ENCODE data around the gene NOTCH2. TPM values are rescaled to one million over a fixed set of nuclear protein-coding genes. Genes with fewer than 3 reads are reported as not detected.
"Not testable (repeated sequence)": the region's sequence is repeated elsewhere in the genome, so short reads cannot be mapped to it uniquely, and the experiment has no call there.

The NOTCH2 gene
- total RNA-seq, 1 donor: 330 TPM

- H3K27me3 ChIP-seq (ENCODE audit: insufficient read depth, low read length); H3K27ac ChIP-seq (ENCODE audit: low read depth, low read length); H3K4me2 ChIP-seq (ENCODE audit: insufficient read depth, low read length); H2AFZ ChIP-seq (ENCODE audit: low read length); H3K4me3 ChIP-seq (ENCODE audit: insufficient read depth, low read length); H4K20me1 ChIP-seq (ENCODE audit: insufficient read depth, low read length); DNase-seq (ENCODE audit: insufficient read length, low spot score, missing footprints); H3K36me3 ChIP-seq (ENCODE audit: insufficient read depth, low read length); H3K9me3 ChIP-seq (ENCODE audit: low read depth, low read length); H3K4me1 ChIP-seq (ENCODE audit: insufficient read depth, low read length): not testable (repeated sequence)
- H3K79me2 ChIP-seq (ENCODE audit: insufficient read depth, low read length): peaks cover 12% of the 10 kb centered on the region
Observed at GRCh38 chr1:120014978-120015377, 54.5 kb downstream of the NOTCH2 start.

- not testable (repeated sequence) for H2AFZ ChIP-seq (ENCODE audit: low read length); H4K20me1 ChIP-seq (ENCODE audit: insufficient read depth, low read length); H3K4me3 ChIP-seq (ENCODE audit: insufficient read depth, low read length); H3K27ac ChIP-seq (ENCODE audit: low read depth, low read length); H3K4me1 ChIP-seq (ENCODE audit: insufficient read depth, low read length); H3K27me3 ChIP-seq (ENCODE audit: insufficient read depth, low read length); H3K36me3 ChIP-seq (ENCODE audit: insufficient read depth, low read length); DNase-seq (ENCODE audit: insufficient read length, low spot score, missing footprints); H3K9me3 ChIP-seq (ENCODE audit: low read depth, low read length); H3K4me2 ChIP-seq (ENCODE audit: insufficient read depth, low read length)
- H3K79me2 ChIP-seq (ENCODE audit: insufficient read depth, low read length): peaks cover 17% of the 10 kb centered on the region
Observed at GRCh38 chr1:120008320-120008719, 61.1 kb downstream of the NOTCH2 start.

DNA sequence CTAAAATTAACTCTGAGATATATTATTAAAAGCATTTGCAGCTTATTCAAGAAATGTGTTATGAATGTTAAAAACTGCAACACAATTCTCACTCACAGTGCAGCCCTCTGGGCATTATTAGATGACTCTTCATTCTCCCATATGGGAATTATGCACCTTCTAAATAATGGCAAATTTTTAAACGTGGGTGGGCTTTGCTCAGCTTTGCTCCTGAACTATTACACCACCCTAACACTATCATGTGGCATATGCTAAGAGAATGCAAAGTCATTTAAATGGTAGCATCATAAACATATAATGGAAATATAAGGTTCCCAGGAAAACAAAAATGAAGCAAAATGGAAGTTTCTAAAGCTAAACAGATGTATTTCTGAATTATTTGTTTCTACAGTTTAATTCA, 61.6 kb downstream of the NOTCH2 start:
- not testable (repeated sequence) for H3K36me3 ChIP-seq (ENCODE audit: insufficient read depth, low read length); H2AFZ ChIP-seq (ENCODE audit: low read length); H3K27ac ChIP-seq (ENCODE audit: low read depth, low read length); H3K4me3 ChIP-seq (ENCODE audit: insufficient read depth, low read length); H3K4me1 ChIP-seq (ENCODE audit: insufficient read depth, low read length); H3K27me3 ChIP-seq (ENCODE audit: insufficient read depth, low read length); H3K9me3 ChIP-seq (ENCODE audit: low read depth, low read length); DNase-seq (ENCODE audit: insufficient read length, low spot score, missing footprints); H4K20me1 ChIP-seq (ENCODE audit: insufficient read depth, low read length); H3K4me2 ChIP-seq (ENCODE audit: insufficient read depth, low read length)
- peaks cover 17% of the 10 kb centered on the region for H3K79me2 ChIP-seq (ENCODE audit: insufficient read depth, low read length)

- H3K4me3 ChIP-seq (ENCODE audit: insufficient read depth, low read length); H2AFZ ChIP-seq (ENCODE audit: low read length); H3K4me2 ChIP-seq (ENCODE audit: insufficient read depth, low read length); H3K9me3 ChIP-seq (ENCODE audit: low read depth, low read length); H3K27ac ChIP-seq (ENCODE audit: low read depth, low read length); H4K20me1 ChIP-seq (ENCODE audit: insufficient read depth, low read length); H3K27me3 ChIP-seq (ENCODE audit: insufficient read depth, low read length); DNase-seq (ENCODE audit: insufficient read length, low spot score, missing footprints); H3K4me1 ChIP-seq (ENCODE audit: insufficient read depth, low read length); H3K36me3 ChIP-seq (ENCODE audit: insufficient read depth, low read length): not testable (repeated sequence)
- H3K79me2 ChIP-seq (ENCODE audit: insufficient read depth, low read length): peaks cover 16% of the 10 kb centered on the region
Observed at GRCh38 chr1:120001035-120001434, 68.4 kb downstream of the NOTCH2 start.

GRCh38 chr1:119996731-119997312, 72.6 kb downstream of the NOTCH2 start:
- not testable (repeated sequence) for H3K27me3 ChIP-seq (ENCODE audit: insufficient read depth, low read length); H3K4me2 ChIP-seq (ENCODE audit: insufficient read depth, low read length); H3K4me3 ChIP-seq (ENCODE audit: insufficient read depth, low read length); H4K20me1 ChIP-seq (ENCODE audit: insufficient read depth, low read length); DNase-seq (ENCODE audit: insufficient read length, low spot score, missing footprints); H3K27ac ChIP-seq (ENCODE audit: low read depth, low read length); H2AFZ ChIP-seq (ENCODE audit: low read length); H3K9me3 ChIP-seq (ENCODE audit: low read depth, low read length); H3K36me3 ChIP-seq (ENCODE audit: insufficient read depth, low read length); H3K4me1 ChIP-seq (ENCODE audit: insufficient read depth, low read length)
- H3K79me2 ChIP-seq (ENCODE audit: insufficient read depth, low read length): peaks cover 12% of the 10 kb centered on the region

GRCh38 chr1:119995975-119996374, 73.5 kb downstream of the NOTCH2 start:
- not testable (repeated sequence) for H3K4me3 ChIP-seq (ENCODE audit: insufficient read depth, low read length); H3K36me3 ChIP-seq (ENCODE audit: insufficient read depth, low read length); H3K4me2 ChIP-seq (ENCODE audit: insufficient read depth, low read length); H3K9me3 ChIP-seq (ENCODE audit: low read depth, low read length); H3K79me2 ChIP-seq (ENCODE audit: insufficient read depth, low read length); H3K27ac ChIP-seq (ENCODE audit: low read depth, low read length); H3K4me1 ChIP-seq (ENCODE audit: insufficient read depth, low read length); H4K20me1 ChIP-seq (ENCODE audit: insufficient read depth, low read length); H2AFZ ChIP-seq (ENCODE audit: low read length); DNase-seq (ENCODE audit: insufficient read length, low spot score, missing footprints); H3K27me3 ChIP-seq (ENCODE audit: insufficient read depth, low read length)

All from osteoblast (primary cell).